Activated naive CD4-positive, alpha-beta T cell treated with anti-CD3 and anti-CD28 coated beads, Interleukin-2, amount 50 U/mL, for 24 hours (primary cell): ENCODE measurements around the gene USP31.

Source experiments
- H3K27ac Mint-ChIP-seq: one replicate; pipeline ENCODE4 v1.8.0; 2021; ENCODE audit warnings: mild to moderate bottlenecking, mixed read lengths
- H3K27me3 Mint-ChIP-seq: one replicate; pipeline ENCODE4 v1.8.0; 2021; ENCODE audit warnings: mixed read lengths
- H3K36me3 Mint-ChIP-seq: one replicate; pipeline ENCODE4 v1.8.0; 2021; ENCODE audit warnings: mixed read lengths
- H3K4me1 Mint-ChIP-seq: one replicate; pipeline ENCODE4 v1.8.0; 2021; ENCODE audit warnings: mixed read lengths
- H3K4me3 Mint-ChIP-seq: one replicate; pipeline ENCODE4 v1.8.0; 2021; ENCODE audit warnings: mild to moderate bottlenecking, mixed read lengths
- H3K9me3 Mint-ChIP-seq: one replicate; pipeline ENCODE4 v1.8.0; 2021; ENCODE audit warnings: mixed read lengths

USP31 gene

GRCh38 chr16:23174622-23175021 is 25.4 kb upstream of the USP31 start:
- no peaks in the 10 kb centered on the region for H3K4me1 Mint-ChIP-seq
- H3K4me3 Mint-ChIP-seq, result no peak overlapping the region
- no peaks in the 10 kb centered on the region for H3K36me3 Mint-ChIP-seq
- H3K9me3 Mint-ChIP-seq, result no peaks in the 10 kb centered on the region
- H3K27me3 Mint-ChIP-seq, result peaks cover 41% of the 10 kb centered on the region
- H3K27ac Mint-ChIP-seq, result no peak overlapping the region

- Mint-ChIP-seq H3K27me3 (peaks cover 36% of the 10 kb centered on the region), H3K27ac (no peak overlapping the region), H3K4me1 (no peaks in the 10 kb centered on the region), H3K4me3 (no peak overlapping the region), H3K9me3 (no peaks in the 10 kb centered on the region), H3K36me3 (no peaks in the 10 kb centered on the region)
Observed at GRCh38 chr16:23172994-23173393, 23.7 kb upstream of the USP31 start.

GRCh38 chr16:23172583-23172982 is 23.3 kb upstream of the USP31 start:
- peaks cover 39% of the 10 kb centered on the region for H3K27me3 Mint-ChIP-seq
- H3K27ac Mint-ChIP-seq, result no peak overlapping the region
- H3K36me3 Mint-ChIP-seq, result no peaks in the 10 kb centered on the region

GRCh38 chr16:23164736-23165135 is 15.5 kb upstream of the USP31 start:
- H3K27ac Mint-ChIP-seq, result no peak overlapping the region
- H3K4me3 Mint-ChIP-seq, result no peak overlapping the region
- H3K4me1 Mint-ChIP-seq, result no peaks in the 10 kb centered on the region
- H3K9me3 Mint-ChIP-seq, result no peaks in the 10 kb centered on the region
- peaks cover 33% of the 10 kb centered on the region for H3K27me3 Mint-ChIP-seq
- H3K36me3 Mint-ChIP-seq, result no peaks in the 10 kb centered on the region

More at GRCh38 chr16:23172583-23172982, 23.3 kb upstream of the USP31 start:
- no peaks in the 10 kb centered on the region for H3K9me3 Mint-ChIP-seq
- H3K4me1 Mint-ChIP-seq, result no peaks in the 10 kb centered on the region
- H3K4me3 Mint-ChIP-seq, result no peak overlapping the region

GRCh38 chr16:23163921-23164320 is 14.7 kb upstream of the USP31 start:
- Mint-ChIP-seq H3K27ac (no peak overlapping the region), H3K9me3 (no peaks in the 10 kb centered on the region), H3K4me3 (no peak overlapping the region), H3K27me3 (peaks cover 33% of the 10 kb centered on the region), H3K36me3 (no peaks in the 10 kb centered on the region), H3K4me1 (no peaks in the 10 kb centered on the region)

- no peak overlapping the region for H3K27ac Mint-ChIP-seq
- peaks cover 9% of the 10 kb centered on the region for H3K4me1 Mint-ChIP-seq
- H3K36me3 Mint-ChIP-seq, result no peaks in the 10 kb centered on the region
- H3K4me3 Mint-ChIP-seq, result no peak overlapping the region
- peaks cover 19% of the 10 kb centered on the region for H3K27me3 Mint-ChIP-seq
- no peaks in the 10 kb centered on the region for H3K9me3 Mint-ChIP-seq
Observed at GRCh38 chr16:23160574-23160973, 11.3 kb upstream of the USP31 start.

- Mint-ChIP-seq H3K36me3 (no peaks in the 10 kb centered on the region), H3K27me3 (peaks cover 19% of the 10 kb centered on the region), H3K9me3 (no peaks in the 10 kb centered on the region), H3K4me1 (peaks cover 9% of the 10 kb centered on the region), H3K4me3 (no peak overlapping the region), H3K27ac (no peak overlapping the region)
Observed at GRCh38 chr16:23160082-23160481, 10.8 kb upstream of the USP31 start.

- Mint-ChIP-seq H3K4me3 (no peak overlapping the region), H3K36me3 (no peaks in the 10 kb centered on the region), H3K27ac (no peak overlapping the region), H3K27me3 (peaks cover 12% of the 10 kb centered on the region), H3K9me3 (no peaks in the 10 kb centered on the region), H3K4me1 (peaks cover 9% of the 10 kb centered on the region)
Observed at GRCh38 chr16:23158114-23158513, 8.9 kb upstream of the USP31 start.

GRCh38 chr16:23156946-23157460 is 7.8 kb upstream of the USP31 start:
- no peaks in the 10 kb centered on the region for H3K9me3 Mint-ChIP-seq
- peak overlapping the region; percentile 8 for H3K27ac Mint-ChIP-seq
- no peak overlapping the region for H3K4me3 Mint-ChIP-seq
- H3K36me3 Mint-ChIP-seq, result no peaks in the 10 kb centered on the region
- H3K27me3 Mint-ChIP-seq, result peaks cover 12% of the 10 kb centered on the region
- peaks cover 9% of the 10 kb centered on the region for H3K4me1 Mint-ChIP-seq

GRCh38 chr16:23156110-23156509 is 6.9 kb upstream of the USP31 start:
- peaks cover 6% of the 10 kb centered on the region for H3K27me3 Mint-ChIP-seq
- H3K27ac Mint-ChIP-seq, result no peak overlapping the region
- H3K36me3 Mint-ChIP-seq, result no peaks in the 10 kb centered on the region
- H3K4me3 Mint-ChIP-seq, result no peak overlapping the region
- no peaks in the 10 kb centered on the region for H3K9me3 Mint-ChIP-seq
- H3K4me1 Mint-ChIP-seq, result peaks cover 9% of the 10 kb centered on the region

GRCh38 chr16:23155445-23156049 is 6.3 kb upstream of the USP31 start:
- Mint-ChIP-seq H3K4me1 (peaks cover 9% of the 10 kb centered on the region), H3K27ac (no peak overlapping the region), H3K9me3 (no peaks in the 10 kb centered on the region), H3K36me3 (no peaks in the 10 kb centered on the region), H3K27me3 (peaks cover 5% of the 10 kb centered on the region), H3K4me3 (no peak overlapping the region)

- Mint-ChIP-seq H3K27ac (no peak overlapping the region), H3K4me3 (no peak overlapping the region), H3K4me1 (peaks cover 17% of the 10 kb centered on the region), H3K27me3 (peaks cover 2% of the 10 kb centered on the region), H3K36me3 (no peaks in the 10 kb centered on the region), H3K9me3 (no peaks in the 10 kb centered on the region)
Observed at GRCh38 chr16:23152386-23153178, 3.3 kb upstream of the USP31 start.

- Mint-ChIP-seq H3K27me3 (peaks cover 2% of the 10 kb centered on the region), H3K9me3 (no peaks in the 10 kb centered on the region), H3K36me3 (no peaks in the 10 kb centered on the region), H3K4me1 (peaks cover 17% of the 10 kb centered on the region), H3K4me3 (peak overlapping the region; percentile 92), H3K27ac (peak overlapping the region; percentile 93)
Observed at GRCh38 chr16:23149993-23150364, 727 bp upstream of the USP31 start.

- Mint-ChIP-seq H3K27me3 (no peaks in the 10 kb centered on the region), H3K4me1 (peaks cover 20% of the 10 kb centered on the region), H3K9me3 (no peaks in the 10 kb centered on the region), H3K36me3 (no peaks in the 10 kb centered on the region), H3K27ac (peak overlapping the region; percentile 95), H3K4me3 (peak overlapping the region; percentile 97)
Observed at GRCh38 chr16:23148513-23149266, 562 bp downstream of the USP31 start.

- Mint-ChIP-seq H3K36me3 (no peaks in the 10 kb centered on the region), H3K9me3 (no peaks in the 10 kb centered on the region), H3K4me3 (peak overlapping the region; percentile 97), H3K27ac (peak overlapping the region; percentile 95), H3K4me1 (peaks cover 20% of the 10 kb centered on the region), H3K27me3 (no peaks in the 10 kb centered on the region)
Observed at GRCh38 chr16:23148166-23148512, 1.1 kb downstream of the USP31 start.

GRCh38 chr16:23147666-23148065 is 1.6 kb downstream of the USP31 start:
- Mint-ChIP-seq H3K27ac (no peak overlapping the region), H3K27me3 (no peaks in the 10 kb centered on the region), H3K9me3 (no peaks in the 10 kb centered on the region), H3K4me1 (peaks cover 20% of the 10 kb centered on the region), H3K36me3 (no peaks in the 10 kb centered on the region), H3K4me3 (peak overlapping the region; percentile 97)
